ENCODE data around the gene SLC5A3. TPM values are rescaled to one million over a fixed set of nuclear protein-coding genes. Genes with fewer than 3 reads are reported as not detected.

SLC5A3 gene
- total RNA-seq, 4 donors from 2014 or later = 11.5 to 29.6 (median 24.4) TPM

- no peak for TF ChIP-seq EP300 (IDR thresholded peaks at IDR 0.05)
- no peak for TF ChIP-seq POLR2A (IDR thresholded peaks at IDR 0.05)
- TF ChIP-seq CTCF (IDR thresholded peaks at IDR 0.05) = no peak
- no peak for TF ChIP-seq POLR2AphosphoS5 (IDR thresholded peaks at IDR 0.05)
- ATAC-seq = no peak
- no peak overlapping the region for H3K4me3 ChIP-seq
- peaks cover 0 to 24% of the 10 kb centered on the region in 2 donors for H3K36me3 ChIP-seq
- H3K27ac ChIP-seq = no peak overlapping the region
- WGBS, 2 donors (ENCODE audit: low coverage in 1 of 2) = 63 to 85% methylated on average over 2 to 3 of the region's 3 CpGs
- no peaks in the 10 kb centered on the region for H3K9me3 ChIP-seq
- H3K4me1 ChIP-seq = peaks cover 2 to 70% (median 7%) of the 10 kb centered on the region in 3 donors
- H3K27me3 ChIP-seq = no peaks in the 10 kb centered on the region
These were observed 19.7 kb downstream of the SLC5A3 start for GRCh38 chr21:34093083-34093482.

GRCh38 chr21:34094949-34095348 lies 21.6 kb downstream of the SLC5A3 start:
- peaks cover 0 to 24% of the 10 kb centered on the region in 2 donors for H3K36me3 ChIP-seq
- no peak overlapping the region for H3K4me3 ChIP-seq
- no peaks in the 10 kb centered on the region for H3K27me3 ChIP-seq
- H3K27ac ChIP-seq = no peak overlapping the region
- peaks cover 3 to 72% (median 5%) of the 10 kb centered on the region in 3 donors for H3K4me1 ChIP-seq
- ATAC-seq = no peak
- no peak for TF ChIP-seq CTCF (IDR thresholded peaks at IDR 0.05)
- TF ChIP-seq EP300 (IDR thresholded peaks at IDR 0.05) = no peak
- TF ChIP-seq POLR2A (IDR thresholded peaks at IDR 0.05) = no peak
- no peak for TF ChIP-seq POLR2AphosphoS5 (IDR thresholded peaks at IDR 0.05)
- 56 to 84% methylated on average over 2 to 6 of the region's 7 CpGs for WGBS, 2 donors (ENCODE audit: low coverage in 1 of 2)
- H3K9me3 ChIP-seq = no peaks in the 10 kb centered on the region

GRCh38 chr21:34097442-34097841 lies 24.1 kb downstream of the SLC5A3 start:
- TF ChIP-seq POLR2A (IDR thresholded peaks at IDR 0.05) (no peak), POLR2AphosphoS5 (IDR thresholded peaks at IDR 0.05) (no peak), CTCF (IDR thresholded peaks at IDR 0.05) (no peak), EP300 (IDR thresholded peaks at IDR 0.05) (no peak)
- Histone ChIP-seq H3K9me3 (no peaks in the 10 kb centered on the region), H3K4me3 (no peak overlapping the region), H3K4me1 (peaks cover 6 to 72% (median 10%) of the 10 kb centered on the region in 3 donors), H3K27me3 (no peaks in the 10 kb centered on the region), H3K36me3 (peaks cover 0 to 24% of the 10 kb centered on the region in 2 donors), H3K27ac (no peak overlapping the region)
- 73 to 86% methylated on average over 2 of the region's 2 CpGs for WGBS, 2 donors (ENCODE audit: low coverage in 1 of 2)
- no peak for ATAC-seq

- no peak for ATAC-seq
- peaks cover 0 to 17% of the 10 kb centered on the region in 2 donors for H3K36me3 ChIP-seq
- no peaks in the 10 kb centered on the region for H3K9me3 ChIP-seq
- no peak overlapping the region for H3K27ac ChIP-seq
- no peak for TF ChIP-seq EP300 (IDR thresholded peaks at IDR 0.05)
- TF ChIP-seq CTCF (IDR thresholded peaks at IDR 0.05) = no peak
- no peak for TF ChIP-seq POLR2AphosphoS5 (IDR thresholded peaks at IDR 0.05)
- no peak for TF ChIP-seq POLR2A (IDR thresholded peaks at IDR 0.05)
- peaks cover 6 to 91% (median 10%) of the 10 kb centered on the region in 3 donors for H3K4me1 ChIP-seq
- H3K27me3 ChIP-seq = no peaks in the 10 kb centered on the region
- no peak overlapping the region for H3K4me3 ChIP-seq
- 75 to 88% methylated on average over 1 to 2 of the region's 2 CpGs for WGBS, 2 donors (ENCODE audit: low coverage in 1 of 2)
These were observed 27.0 kb downstream of the SLC5A3 start for GRCh38 chr21:34100337-34100736.

- peaks cover 0 to 13% of the 10 kb centered on the region in 2 donors for H3K36me3 ChIP-seq
- TF ChIP-seq POLR2A (IDR thresholded peaks at IDR 0.05) = no peak
- TF ChIP-seq CTCF (IDR thresholded peaks at IDR 0.05) = no peak
- TF ChIP-seq EP300 (IDR thresholded peaks at IDR 0.05) = no peak
- TF ChIP-seq POLR2AphosphoS5 (IDR thresholded peaks at IDR 0.05) = peak; percentile 56
- no peak overlapping the region for H3K4me3 ChIP-seq
- ATAC-seq = no peak
- H3K4me1 ChIP-seq = peaks cover 6 to 92% (median 10%) of the 10 kb centered on the region in 3 donors
- WGBS, 2 donors (ENCODE audit: low coverage in 1 of 2) = 27 to 42% methylated on average over 3 to 4 of the region's 4 CpGs
- H3K27me3 ChIP-seq = no peaks in the 10 kb centered on the region
- H3K9me3 ChIP-seq = no peaks in the 10 kb centered on the region
- H3K27ac ChIP-seq = no peak overlapping the region
These were observed 27.4 kb downstream of the SLC5A3 start for GRCh38 chr21:34100790-34101189.

Measured in gastroesophageal sphincter (tissue), 4 donors.